Lower lobe of right lung (tissue), 2 donors: ENCODE results near the gene ZNF282. TPM values are rescaled to one million over a fixed set of nuclear protein-coding genes. Genes with fewer than 3 reads are reported as not detected.
A peak's percentile ranks its signal among the peaks of the same experiment; 100 is the strongest.

Experiments used
- ATAC-seq, 2 donors: fragments of 200-7000 bp; cut with Tn5 transposase; one replicate each; pipeline ENCODE4 v1.9.1; 2020 to 2022; ENCODE audit warnings: mild to moderate bottlenecking in 2 of 2, moderate library complexity in 2 of 2
- DNase-seq: peaks from one replicate; pipeline ENCODE4 v3.0.0-alpha.2; 2020
- H3K27ac ChIP-seq: fragments of 200-600 bp; one replicate; pipeline ENCODE4 v1.8.0; 2022
- H3K27me3 ChIP-seq: fragments of 200-600 bp; one replicate; pipeline ENCODE4 v1.8.0; 2022; ENCODE audit warnings: low read depth
- H3K36me3 ChIP-seq: fragments of 200-600 bp; one replicate; pipeline ENCODE4 v1.8.0; 2022; ENCODE audit warnings: mild to moderate bottlenecking
- H3K4me1 ChIP-seq: fragments of 200-600 bp; one replicate; pipeline ENCODE4 v1.8.0; 2022
- H3K4me3 ChIP-seq: fragments of 200-600 bp; one replicate; pipeline ENCODE4 v1.8.0; 2022; ENCODE audit warnings: mild to moderate bottlenecking
- H3K9me3 ChIP-seq: fragments of 200-600 bp; one replicate; pipeline ENCODE4 v1.8.0; 2022
- CTCF ChIP-seq: fragments of 200-600 bp; IDR thresholded peaks from one replicate; pipeline ENCODE4 v1.8.0; 2022; ENCODE audit warnings: antibody characterized with exemption, mild to moderate bottlenecking
- intact Hi-C: fragments of 100-400 bp; cut with DNase I; formaldehyde crosslinking; loops from one replicate; pipeline ENCODE4 v1.11.0; 2022
- total RNA-seq: library from RNA; stranded (reverse); fragmentation: NEBNext Ultra II Directional; extraction: Animal tissue kit (Norgen Biotek cat#: 25700); gene quantifications from one replicate; pipeline ENCODE4 v1.2.1, GENCODE V29; 2021
- donor health status: DM: no; HTN: yes; CAD: no; lungs with severe emphysema.

Gene ZNF282
- total RNA-seq, 1 donor from 2014 or later, result 20.9 TPM

GRCh38 chr7:149239345-149240143, 44.2 kb downstream of the ZNF282 start, which contains the start of gene ZNF212:
Gene ZNF212 (plus strand): TSS chr7:149239651. CDS start chr7:149239779, 128 bp downstream.
- Histone ChIP-seq H3K27me3 (no peaks in the 10 kb centered on the region), H3K27ac (peak within 1 kb of the TSS; percentile 67), H3K4me1 (peaks cover 21% of the 10 kb centered on the region), H3K9me3 (no peaks in the 10 kb centered on the region), H3K36me3 (no peaks in the 10 kb centered on the region), H3K4me3 (peak within 1 kb of the TSS; percentile 100)
- intact Hi-C loops, result no loop called here
- DNase-seq (peak; percentile 94), ATAC-seq (peak; percentile 100)
- TF ChIP-seq CTCF, result peak; percentile 89

- Histone ChIP-seq H3K27me3 (no peaks in the 10 kb centered on the region), H3K36me3 (no peaks in the 10 kb centered on the region), H3K4me1 (peaks cover 21% of the 10 kb centered on the region), H3K27ac (no peak overlapping the region), H3K4me3 (peak overlapping the region; percentile 100), H3K9me3 (no peaks in the 10 kb centered on the region)
- no peak for ATAC-seq
- no peak for DNase-seq
- intact Hi-C loops, result no loop called here
- no peak for TF ChIP-seq CTCF
Measured at GRCh38 chr7:149240637-149241036, 45.3 kb downstream of the ZNF282 start.

GRCh38 chr7:149241696-149242095, 46.4 kb downstream of the ZNF282 start:
- H3K9me3 ChIP-seq, result no peaks in the 10 kb centered on the region
- TF ChIP-seq CTCF, result no peak
- no peaks in the 10 kb centered on the region for H3K36me3 ChIP-seq
- H3K4me1 ChIP-seq, result peaks cover 21% of the 10 kb centered on the region
- intact Hi-C loops, result no loop called here
- no peak overlapping the region for H3K4me3 ChIP-seq
- no peaks in the 10 kb centered on the region for H3K27me3 ChIP-seq
- DNase-seq (no peak), ATAC-seq (no peak)
- H3K27ac ChIP-seq, result no peak overlapping the region

GRCh38 chr7:149245244-149245643, 49.9 kb downstream of the ZNF282 start:
- Histone ChIP-seq H3K9me3 (no peaks in the 10 kb centered on the region), H3K27ac (no peak overlapping the region), H3K27me3 (no peaks in the 10 kb centered on the region), H3K4me1 (peaks cover 11% of the 10 kb centered on the region), H3K36me3 (peaks cover 6% of the 10 kb centered on the region), H3K4me3 (no peak overlapping the region)
- no peak for TF ChIP-seq CTCF
- ATAC-seq, result no peak
- intact Hi-C loops, result no loop called here
- DNase-seq, result no peak

- Histone ChIP-seq H3K4me3 (no peak overlapping the region), H3K27me3 (no peaks in the 10 kb centered on the region), H3K9me3 (no peaks in the 10 kb centered on the region), H3K4me1 (peaks cover 6% of the 10 kb centered on the region), H3K27ac (no peak overlapping the region), H3K36me3 (peaks cover 11% of the 10 kb centered on the region)
- DNase-seq, result no peak
- intact Hi-C loops, result no loop called here
- no peak for TF ChIP-seq CTCF
- no peak for ATAC-seq
Measured at GRCh38 chr7:149245744-149246143, 50.4 kb downstream of the ZNF282 start.
